Endometrium (tissue), 2 donors: ENCODE data around the gene NT5DC4.
"Not testable (repeated sequence)": the region's sequence is repeated elsewhere in the genome, so short reads cannot be mapped to it uniquely, and the experiment has no call there.

Source experiments
- FAIRE-seq: peaks from 2 replicates; lab custom pipeline; 2012; peaks lifted over from hg19 to GRCh38; lab: Jason Lieb, UNC
- donor health status: control.
- donor health status: control.

Gene NT5DC4

GRCh38 chr2:112701052-112701451 is 19.8 kb upstream of the NT5DC4 start:
- FAIRE-seq, result no peak

GRCh38 chr2:112703684-112704083 is 17.1 kb upstream of the NT5DC4 start:
- no peak for FAIRE-seq

- no peak for FAIRE-seq
Measured at GRCh38 chr2:112705575-112705974, 15.2 kb upstream of the NT5DC4 start.

GRCh38 chr2:112706170-112706664 is 14.6 kb upstream of the NT5DC4 start:
- FAIRE-seq, result no peak

GRCh38 chr2:112706947-112707346 is 13.9 kb upstream of the NT5DC4 start:
- FAIRE-seq, result not testable (repeated sequence)

- FAIRE-seq, result no peak
Measured at GRCh38 chr2:112708968-112709367, 11.9 kb upstream of the NT5DC4 start.

- FAIRE-seq, result no peak
Measured at GRCh38 chr2:112709703-112710102, 11.1 kb upstream of the NT5DC4 start.

GRCh38 chr2:112710956-112711750 is 9.7 kb upstream of the NT5DC4 start:
- no peak for FAIRE-seq

- FAIRE-seq, result no peak
Measured at GRCh38 chr2:112712465-112712864, 8.4 kb upstream of the NT5DC4 start.

GRCh38 chr2:112712903-112713584 is 7.8 kb upstream of the NT5DC4 start:
- no peak for FAIRE-seq

- no peak for FAIRE-seq
Measured at GRCh38 chr2:112713585-112713925, 7.3 kb upstream of the NT5DC4 start.

GRCh38 chr2:112713926-112714325 is 6.9 kb upstream of the NT5DC4 start:
- FAIRE-seq, result no peak

GRCh38 chr2:112714331-112714730 is 6.5 kb upstream of the NT5DC4 start:
- FAIRE-seq, result no peak

GRCh38 chr2:112714836-112715631 is 5.8 kb upstream of the NT5DC4 start:
- no peak for FAIRE-seq

GRCh38 chr2:112716094-112716493 is 4.7 kb upstream of the NT5DC4 start:
- FAIRE-seq, result not testable (repeated sequence)

- FAIRE-seq, result not testable (repeated sequence)
Measured at GRCh38 chr2:112716826-112717352, 3.9 kb upstream of the NT5DC4 start.

- no peak for FAIRE-seq
Measured at GRCh38 chr2:112718863-112719370, 1.9 kb upstream of the NT5DC4 start.

- FAIRE-seq, result no peak
Measured at GRCh38 chr2:112721819-112722522, 1.2 kb downstream of the NT5DC4 start.

GRCh38 chr2:112722816-112723546 is 2.2 kb downstream of the NT5DC4 start:
- no peak for FAIRE-seq

- FAIRE-seq, result no peak
Measured at GRCh38 chr2:112723547-112723940, 2.7 kb downstream of the NT5DC4 start.

- no peak for FAIRE-seq
Measured at GRCh38 chr2:112723995-112724394, 3.2 kb downstream of the NT5DC4 start.
